Effector memory CD8-positive, alpha-beta T cell (primary cell): Measurements from ENCODE around the gene GAPT.

Experiments
- ATAC-seq: fragments of 150-1000 bp; cut with Tn5 transposase; replicated peaks from 2 replicates; pipeline ENCODE4 v1.10.0; 2021; ENCODE audit warnings: mild to moderate bottlenecking, moderate library complexity
- DNase-seq, 3 experiments: peaks; one replicate each; pipeline ENCODE4 v3.0.0; 2021
- H3K27ac Mint-ChIP-seq, 2 donors: one replicate each; pipeline ENCODE4 v1.8.0; 2022; ENCODE audit warnings: mild to moderate bottlenecking in 2 of 2, mixed read lengths in 2 of 2, moderate library complexity in 2 of 2
- H3K27me3 Mint-ChIP-seq, 2 donors: one replicate each; pipeline ENCODE4 v1.8.0; 2022; ENCODE audit warnings: mixed read lengths in 2 of 2
- H3K36me3 Mint-ChIP-seq: one replicate; pipeline ENCODE4 v1.8.0; 2022; ENCODE audit warnings: mild to moderate bottlenecking, moderate library complexity, mixed read lengths; ENCODE audit not compliant: insufficient read depth
- H3K4me1 Mint-ChIP-seq, 2 donors: one replicate each; pipeline ENCODE4 v1.8.0; 2022; ENCODE audit warnings: low read depth in 2 of 2, mixed read lengths in 2 of 2
- H3K4me3 Mint-ChIP-seq, 2 donors: one replicate each; pipeline ENCODE4 v1.8.0; 2022; ENCODE audit warnings: mild to moderate bottlenecking in 2 of 2, mixed read lengths in 2 of 2, moderate library complexity in 2 of 2
- H3K9me3 Mint-ChIP-seq, 2 donors: one replicate each; pipeline ENCODE4 v1.8.0; 2022; ENCODE audit warnings: mixed read lengths in 2 of 2

Gene GAPT

GRCh38 chr5:58477760-58478376, 13.4 kb upstream of the GAPT start:
- no peaks in the 10 kb centered on the region for H3K36me3 Mint-ChIP-seq
- H3K27me3 Mint-ChIP-seq, result peaks cover 0 to 13% of the 10 kb centered on the region in 2 donors
- peaks cover 0 to 1% of the 10 kb centered on the region in 2 donors for H3K9me3 Mint-ChIP-seq
- H3K4me3 Mint-ChIP-seq, result no peak overlapping the region
- ATAC-seq (no peak), DNase-seq (no peak)
- no peak overlapping the region for H3K27ac Mint-ChIP-seq
- H3K4me1 Mint-ChIP-seq, result no peaks in the 10 kb centered on the region

GRCh38 chr5:58481066-58481676, 10.1 kb upstream of the GAPT start:
- H3K36me3 Mint-ChIP-seq, result peaks cover 3% of the 10 kb centered on the region
- no peaks in the 10 kb centered on the region for H3K4me1 Mint-ChIP-seq
- DNase-seq, result no peak
- H3K9me3 Mint-ChIP-seq, result no peaks in the 10 kb centered on the region
- ATAC-seq, result no peak
- H3K27me3 Mint-ChIP-seq, result no peaks in the 10 kb centered on the region
- no peak overlapping the region for H3K4me3 Mint-ChIP-seq
- no peak overlapping the region for H3K27ac Mint-ChIP-seq

GRCh38 chr5:58481828-58482227, 9.4 kb upstream of the GAPT start:
- no peak for DNase-seq
- Mint-ChIP-seq H3K4me1 (no peaks in the 10 kb centered on the region), H3K36me3 (peaks cover 3% of the 10 kb centered on the region), H3K27ac (no peak overlapping the region), H3K4me3 (no peak overlapping the region), H3K27me3 (no peaks in the 10 kb centered on the region), H3K9me3 (no peaks in the 10 kb centered on the region)
- ATAC-seq, result no peak

DNA sequence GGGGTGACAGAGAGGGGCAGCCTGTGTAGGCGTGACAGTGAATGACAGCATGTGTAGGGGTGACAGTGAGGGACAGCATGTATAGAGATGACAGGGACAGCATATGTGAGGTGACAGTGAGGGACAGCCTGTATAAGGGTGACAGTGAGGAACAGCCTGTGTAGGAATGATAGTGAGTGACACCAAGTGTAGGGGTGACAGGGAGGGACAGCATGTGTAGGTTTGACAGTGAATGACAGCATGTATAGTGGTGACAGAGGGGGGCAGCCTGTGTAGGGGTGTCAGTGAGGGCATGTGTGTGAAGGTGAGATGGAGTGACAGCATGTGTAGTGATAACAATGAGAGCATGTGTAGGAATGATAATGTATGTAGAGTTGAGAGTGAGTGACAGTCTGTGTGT, 8.7 kb upstream of the GAPT start:
- ATAC-seq (no peak), DNase-seq (no peak)
- Mint-ChIP-seq H3K4me1 (no peaks in the 10 kb centered on the region), H3K36me3 (peaks cover 3% of the 10 kb centered on the region), H3K27me3 (no peaks in the 10 kb centered on the region), H3K4me3 (no peak overlapping the region), H3K9me3 (no peaks in the 10 kb centered on the region), H3K27ac (no peak overlapping the region)

DNA sequence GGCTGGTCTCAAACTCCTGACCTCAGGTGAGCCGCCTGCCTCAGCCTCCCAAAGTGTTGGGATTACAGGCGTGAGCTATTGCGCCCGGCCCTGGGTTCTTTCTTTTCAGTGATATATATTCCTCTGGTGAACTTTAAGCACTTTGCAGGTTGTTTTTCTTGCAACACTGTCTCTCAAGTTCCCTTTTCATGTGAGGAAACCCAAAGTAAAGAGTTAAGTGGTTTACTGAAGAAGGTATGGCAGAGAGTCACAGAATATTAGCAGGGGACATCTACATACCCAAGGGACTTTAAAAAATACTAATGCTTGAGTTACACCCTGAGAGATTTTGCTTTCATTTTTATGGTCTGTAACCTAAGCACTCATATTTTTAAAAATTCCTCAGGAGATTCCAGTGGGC, 6.7 kb upstream of the GAPT start:
- no peak overlapping the region for H3K4me3 Mint-ChIP-seq
- peaks cover 7% of the 10 kb centered on the region in 2 donors for H3K27me3 Mint-ChIP-seq
- H3K9me3 Mint-ChIP-seq, result no peaks in the 10 kb centered on the region
- DNase-seq (no peak), ATAC-seq (no peak)
- H3K27ac Mint-ChIP-seq, result no peak overlapping the region
- H3K36me3 Mint-ChIP-seq, result peaks cover 3% of the 10 kb centered on the region
- no peaks in the 10 kb centered on the region for H3K4me1 Mint-ChIP-seq

DNA sequence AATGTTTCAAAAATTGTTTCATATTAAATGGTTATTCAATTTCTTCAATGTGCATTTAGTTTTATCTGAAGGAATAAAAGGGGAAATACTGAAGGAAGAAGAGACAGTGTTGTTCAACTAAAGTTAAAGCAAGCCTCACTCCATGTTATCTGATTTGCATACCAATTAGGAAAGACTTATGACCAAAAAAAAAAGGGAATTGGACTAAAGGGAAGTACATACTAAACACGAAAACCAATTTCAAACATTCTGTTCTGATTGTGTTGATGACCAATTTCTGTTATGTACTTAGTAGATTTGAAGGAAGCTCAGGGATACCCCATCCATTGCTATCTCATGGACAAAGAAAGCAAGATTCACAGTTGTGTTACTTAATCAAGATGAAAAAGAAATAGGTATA, 4.9 kb upstream of the GAPT start:
- DNase-seq (no peak), ATAC-seq (no peak)
- Mint-ChIP-seq H3K36me3 (peaks cover 3% of the 10 kb centered on the region), H3K4me1 (no peaks in the 10 kb centered on the region), H3K9me3 (no peaks in the 10 kb centered on the region), H3K27me3 (peaks cover 7 to 19% of the 10 kb centered on the region in 2 donors), H3K27ac (no peak overlapping the region), H3K4me3 (no peak overlapping the region)

DNA sequence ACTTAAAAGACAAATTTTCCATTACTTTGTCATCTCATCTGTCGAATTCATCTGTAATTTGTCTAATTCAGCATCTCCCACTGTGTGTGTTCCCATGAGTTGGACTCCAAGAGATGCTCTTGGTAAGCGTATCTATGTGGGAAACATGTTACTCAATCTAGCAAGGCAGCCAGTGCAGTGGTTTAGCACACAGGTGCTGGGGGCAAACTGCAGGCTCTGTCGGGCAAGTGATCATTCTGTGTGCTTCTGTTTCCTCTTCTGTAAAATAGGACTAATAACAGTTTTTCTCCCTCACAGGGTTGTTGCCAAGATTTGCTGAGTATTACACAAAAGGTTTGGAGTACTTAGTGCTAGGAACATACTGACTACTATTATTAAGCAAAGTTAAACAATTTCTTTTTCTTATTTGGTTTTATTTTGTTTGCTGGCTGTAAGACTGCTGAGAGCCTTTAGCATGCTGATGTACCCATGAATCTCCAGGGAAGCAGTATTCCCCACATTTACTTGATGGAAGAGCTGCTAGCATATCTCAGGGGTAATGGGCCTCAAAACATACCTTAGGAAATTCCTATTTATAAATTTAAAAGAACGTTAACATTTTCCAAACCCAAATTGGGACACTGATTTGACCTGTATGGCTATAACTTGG, 709 bp upstream of the GAPT start:
- ATAC-seq (no peak), DNase-seq (no peak)
- no peaks in the 10 kb centered on the region for H3K4me1 Mint-ChIP-seq
- no peak overlapping the region for H3K27ac Mint-ChIP-seq
- H3K27me3 Mint-ChIP-seq, result peaks cover 7 to 19% of the 10 kb centered on the region in 2 donors
- H3K9me3 Mint-ChIP-seq, result no peaks in the 10 kb centered on the region
- no peaks in the 10 kb centered on the region for H3K36me3 Mint-ChIP-seq
- no peak overlapping the region for H3K4me3 Mint-ChIP-seq

- Mint-ChIP-seq H3K4me3 (no peak overlapping the region), H3K9me3 (no peaks in the 10 kb centered on the region), H3K27ac (no peak overlapping the region), H3K4me1 (no peaks in the 10 kb centered on the region), H3K36me3 (no peaks in the 10 kb centered on the region), H3K27me3 (peaks cover 12 to 19% of the 10 kb centered on the region in 2 donors)
- DNase-seq (no peak), ATAC-seq (no peak)
Measured at GRCh38 chr5:58493141-58493540, 1.9 kb downstream of the GAPT start.

GRCh38 chr5:58496488-58496887, 5.3 kb downstream of the GAPT start:
- Mint-ChIP-seq H3K9me3 (no peaks in the 10 kb centered on the region), H3K27ac (no peak overlapping the region), H3K4me1 (no peaks in the 10 kb centered on the region), H3K4me3 (no peak overlapping the region), H3K27me3 (peaks cover 0 to 5% of the 10 kb centered on the region in 2 donors), H3K36me3 (no peaks in the 10 kb centered on the region)
- DNase-seq (no peak), ATAC-seq (no peak)

- ATAC-seq, result no peak
- Mint-ChIP-seq H3K9me3 (no peaks in the 10 kb centered on the region), H3K36me3 (no peaks in the 10 kb centered on the region), H3K4me3 (no peak overlapping the region), H3K4me1 (no peaks in the 10 kb centered on the region), H3K27ac (no peak overlapping the region), H3K27me3 (peaks cover 3 to 6% of the 10 kb centered on the region in 2 donors)
- DNase-seq, result no peak
Measured at GRCh38 chr5:58497386-58497785, 6.2 kb downstream of the GAPT start.

- no peaks in the 10 kb centered on the region for H3K4me1 Mint-ChIP-seq
- no peak overlapping the region for H3K4me3 Mint-ChIP-seq
- H3K27ac Mint-ChIP-seq, result no peak overlapping the region
- H3K9me3 Mint-ChIP-seq, result peaks cover 0 to 2% of the 10 kb centered on the region in 2 donors
- no peak for DNase-seq
- ATAC-seq, result no peak
- H3K27me3 Mint-ChIP-seq, result peaks cover 8 to 11% of the 10 kb centered on the region in 2 donors
- H3K36me3 Mint-ChIP-seq, result no peaks in the 10 kb centered on the region
Measured at GRCh38 chr5:58497921-58498320, 6.7 kb downstream of the GAPT start.

DNA sequence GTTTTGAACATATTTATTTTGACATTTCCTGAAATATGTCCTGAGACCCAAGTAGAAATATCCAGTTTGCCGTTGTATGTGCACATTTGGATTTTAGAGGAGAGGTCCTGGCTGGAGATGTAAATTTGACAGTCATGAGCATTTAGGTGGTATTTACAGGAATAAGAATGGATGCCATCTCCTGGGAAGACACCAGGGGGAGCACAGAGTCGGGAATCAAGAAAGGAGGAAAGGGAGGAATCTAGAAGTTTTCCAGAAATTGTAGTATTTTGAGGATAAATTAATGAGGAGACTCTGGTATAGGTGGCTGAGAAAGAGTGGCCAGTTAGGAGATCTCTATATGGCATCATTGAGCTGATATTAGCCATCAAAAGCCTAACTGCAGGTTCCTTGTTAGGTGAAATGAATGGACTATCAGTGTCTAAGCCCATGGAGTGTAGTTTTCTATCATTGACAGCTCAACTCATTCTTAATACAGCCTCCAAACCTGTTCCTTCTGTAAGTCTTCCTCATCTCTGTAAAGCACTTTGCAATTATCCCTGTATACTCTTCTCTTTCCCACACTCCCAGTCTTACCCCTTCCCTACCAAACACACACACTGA, 7.2 kb downstream of the GAPT start:
- H3K27me3 Mint-ChIP-seq, result peaks cover 12 to 13% of the 10 kb centered on the region in 2 donors
- H3K4me3 Mint-ChIP-seq, result no peak overlapping the region
- H3K36me3 Mint-ChIP-seq, result no peaks in the 10 kb centered on the region
- ATAC-seq, result no peak
- H3K27ac Mint-ChIP-seq, result no peak overlapping the region
- no peak for DNase-seq
- peaks cover 0 to 2% of the 10 kb centered on the region in 2 donors for H3K9me3 Mint-ChIP-seq
- H3K4me1 Mint-ChIP-seq, result no peaks in the 10 kb centered on the region

DNA sequence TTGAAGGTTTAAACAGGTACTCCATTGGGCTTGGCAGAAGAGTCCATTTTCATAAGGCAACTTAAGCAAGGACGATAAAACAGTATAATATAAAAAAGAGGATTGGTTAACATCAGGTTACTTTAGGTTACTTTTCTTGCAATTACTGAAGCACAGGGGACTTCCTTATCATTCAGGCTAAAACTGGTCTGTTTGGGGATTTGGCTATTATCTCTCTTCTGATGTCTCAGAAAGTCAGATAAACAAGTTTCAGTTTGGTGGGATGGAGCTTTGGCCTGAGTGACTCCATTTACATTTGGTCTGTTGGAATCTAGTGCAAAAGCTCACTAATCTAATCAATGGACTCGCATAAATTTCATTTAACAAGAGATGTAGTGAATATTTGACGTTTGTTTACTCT, 8.0 kb downstream of the GAPT start:
- ATAC-seq (no peak), DNase-seq (no peak)
- no peak overlapping the region for H3K27ac Mint-ChIP-seq
- no peaks in the 10 kb centered on the region for H3K36me3 Mint-ChIP-seq
- peaks cover 0 to 2% of the 10 kb centered on the region in 2 donors for H3K9me3 Mint-ChIP-seq
- no peaks in the 10 kb centered on the region for H3K4me1 Mint-ChIP-seq
- no peak overlapping the region for H3K4me3 Mint-ChIP-seq
- H3K27me3 Mint-ChIP-seq, result peaks cover 12 to 13% of the 10 kb centered on the region in 2 donors

- ATAC-seq, result no peak
- Mint-ChIP-seq H3K4me3 (no peak overlapping the region), H3K36me3 (no peaks in the 10 kb centered on the region), H3K27me3 (peaks cover 12 to 13% of the 10 kb centered on the region in 2 donors), H3K9me3 (peaks cover 0 to 2% of the 10 kb centered on the region in 2 donors), H3K4me1 (no peaks in the 10 kb centered on the region), H3K27ac (no peak overlapping the region)
- DNase-seq, result no peak
Measured at GRCh38 chr5:58499941-58500340, 8.7 kb downstream of the GAPT start.
